Measurements from ENCODE around the gene MYB.

Gene MYB

GRCh38 chr6:135187372-135187771 lies 6.3 kb downstream of the MYB start:
- no peak for DNase-seq (ENCODE audit: low read depth in 1 of 2, low spot score in 1 of 2)

- no peak for DNase-seq (ENCODE audit: low read depth in 1 of 2, low spot score in 1 of 2)
Observed at GRCh38 chr6:135188718-135189117, 7.6 kb downstream of the MYB start.

GRCh38 chr6:135189344-135189743 lies 8.2 kb downstream of the MYB start:
- DNase-seq (ENCODE audit: low read depth in 1 of 2, low spot score in 1 of 2), result no peak

GRCh38 chr6:135191508-135192255 lies 10.6 kb downstream of the MYB start:
- no peak for DNase-seq (ENCODE audit: low read depth in 1 of 2, low spot score in 1 of 2)

- no peak for DNase-seq (ENCODE audit: low read depth in 1 of 2, low spot score in 1 of 2)
Observed at GRCh38 chr6:135192256-135193174, 11.4 kb downstream of the MYB start.

- no peak for DNase-seq (ENCODE audit: low read depth in 1 of 2, low spot score in 1 of 2)
Observed at GRCh38 chr6:135193221-135193620, 12.1 kb downstream of the MYB start.

GRCh38 chr6:135195041-135195440 lies 13.9 kb downstream of the MYB start:
- DNase-seq (ENCODE audit: low read depth in 1 of 2, low spot score in 1 of 2), result no peak

GRCh38 chr6:135195522-135195921 lies 14.4 kb downstream of the MYB start:
- no peak for DNase-seq (ENCODE audit: low read depth in 1 of 2, low spot score in 1 of 2)

- peak in 1 of 2 donors; percentile 25 for DNase-seq (ENCODE audit: low read depth in 1 of 2, low spot score in 1 of 2)
Observed at GRCh38 chr6:135196739-135197510, 15.8 kb downstream of the MYB start.

- DNase-seq (ENCODE audit: low read depth in 1 of 2, low spot score in 1 of 2), result no peak
Observed at GRCh38 chr6:135202836-135203235, 21.7 kb downstream of the MYB start.

GRCh38 chr6:135204951-135205350 lies 23.8 kb downstream of the MYB start:
- DNase-seq (ENCODE audit: low read depth in 1 of 2, low spot score in 1 of 2), result no peak

GRCh38 chr6:135209803-135210202 lies 28.7 kb downstream of the MYB start:
- DNase-seq (ENCODE audit: low read depth in 1 of 2, low spot score in 1 of 2), result no peak

- DNase-seq (ENCODE audit: low read depth in 1 of 2, low spot score in 1 of 2), result no peak
Observed at GRCh38 chr6:135210632-135211305, 29.7 kb downstream of the MYB start.

GRCh38 chr6:135211306-135211702 lies 30.2 kb downstream of the MYB start:
- no peak for DNase-seq (ENCODE audit: low read depth in 1 of 2, low spot score in 1 of 2)

GRCh38 chr6:135212020-135212806 lies 31.1 kb downstream of the MYB start:
- no peak for DNase-seq (ENCODE audit: low read depth in 1 of 2, low spot score in 1 of 2)

GRCh38 chr6:135212935-135213334 lies 31.8 kb downstream of the MYB start:
- no peak for DNase-seq (ENCODE audit: low read depth in 1 of 2, low spot score in 1 of 2)

GRCh38 chr6:135213616-135214015 lies 32.5 kb downstream of the MYB start:
- DNase-seq (ENCODE audit: low read depth in 1 of 2, low spot score in 1 of 2), result no peak

GRCh38 chr6:135215160-135215559 lies 34.1 kb downstream of the MYB start:
- no peak for DNase-seq (ENCODE audit: low read depth in 1 of 2, low spot score in 1 of 2)

- no peak for DNase-seq (ENCODE audit: low read depth in 1 of 2, low spot score in 1 of 2)
Observed at GRCh38 chr6:135215563-135215962, 34.5 kb downstream of the MYB start.

GRCh38 chr6:135217663-135218062 lies 36.6 kb downstream of the MYB start:
- DNase-seq (ENCODE audit: low read depth in 1 of 2, low spot score in 1 of 2), result no peak

Data from activated CD4-positive, alpha-beta T cell treated with anti-CD3 and anti-CD28 coated beads, Interleukin-2, amount 50 U/mL, for 24 hours (primary cell).